Activated T-cell treated with anti-CD3 and anti-CD28 coated beads for 1 hour (primary cell): Measurements from ENCODE around the gene ABLIM2.

Source experiments
- DNase-seq: peaks from one replicate; pipeline ENCODE4 v3.0.0-alpha.2; 2020; ENCODE audit warnings: low read depth

Gene ABLIM2

GRCh38 chr4:8004066-8004465 lies 154.5 kb downstream of the ABLIM2 start:
- DNase-seq: no peak

GRCh38 chr4:8002525-8003309 lies 155.9 kb downstream of the ABLIM2 start:
- DNase-seq: no peak

GRCh38 chr4:8001564-8002355 lies 156.9 kb downstream of the ABLIM2 start:
- DNase-seq: no peak

GRCh38 chr4:8000721-8001491 lies 157.7 kb downstream of the ABLIM2 start:
- DNase-seq: no peak

- no peak for DNase-seq
Observed at GRCh38 chr4:8000247-8000646, 158.4 kb downstream of the ABLIM2 start.

- no peak for DNase-seq
Observed at GRCh38 chr4:7999695-8000094, 158.9 kb downstream of the ABLIM2 start.

- no peak for DNase-seq
Observed at GRCh38 chr4:7999279-7999678, 159.3 kb downstream of the ABLIM2 start.

- DNase-seq: no peak
Observed at GRCh38 chr4:7998447-7998846, 160.2 kb downstream of the ABLIM2 start.

- no peak for DNase-seq
Observed at GRCh38 chr4:7995866-7996265, 162.7 kb downstream of the ABLIM2 start.

GRCh38 chr4:7995135-7995534 lies 163.5 kb downstream of the ABLIM2 start:
- DNase-seq: no peak

GRCh38 chr4:7993671-7994070 lies 164.9 kb downstream of the ABLIM2 start:
- no peak for DNase-seq

- DNase-seq: no peak
Observed at GRCh38 chr4:7992846-7993245, 165.8 kb downstream of the ABLIM2 start.

- no peak for DNase-seq
Observed at GRCh38 chr4:7990807-7991459, 167.7 kb downstream of the ABLIM2 start.

- DNase-seq: no peak
Observed at GRCh38 chr4:7989654-7990053, 169.0 kb downstream of the ABLIM2 start.

GRCh38 chr4:7988437-7988836 lies 170.2 kb downstream of the ABLIM2 start:
- no peak for DNase-seq

- peak; percentile 71 for DNase-seq
Observed at GRCh38 chr4:7987148-7987989, 171.2 kb downstream of the ABLIM2 start.

GRCh38 chr4:7985891-7986441 lies 172.6 kb downstream of the ABLIM2 start:
- no peak for DNase-seq

- DNase-seq: no peak
Observed at GRCh38 chr4:7985072-7985471, 173.5 kb downstream of the ABLIM2 start.

- no peak for DNase-seq
Observed at GRCh38 chr4:7984286-7984925, 174.2 kb downstream of the ABLIM2 start.

- no peak for DNase-seq
Observed at GRCh38 chr4:7983296-7983695, 175.3 kb downstream of the ABLIM2 start.
